ENCODE results near the gene CHD9. TPM values are rescaled to one million over a fixed set of nuclear protein-coding genes. Genes with fewer than 3 reads are reported as not detected.

CHD9 gene
- total and polyA plus RNA-seq, 9 of the 15 experiments (the other 6 are each of a cell fraction or from before 2014, with no cell fraction given), result 29.0 to 69.3 (median 40.6) TPM

DNA sequence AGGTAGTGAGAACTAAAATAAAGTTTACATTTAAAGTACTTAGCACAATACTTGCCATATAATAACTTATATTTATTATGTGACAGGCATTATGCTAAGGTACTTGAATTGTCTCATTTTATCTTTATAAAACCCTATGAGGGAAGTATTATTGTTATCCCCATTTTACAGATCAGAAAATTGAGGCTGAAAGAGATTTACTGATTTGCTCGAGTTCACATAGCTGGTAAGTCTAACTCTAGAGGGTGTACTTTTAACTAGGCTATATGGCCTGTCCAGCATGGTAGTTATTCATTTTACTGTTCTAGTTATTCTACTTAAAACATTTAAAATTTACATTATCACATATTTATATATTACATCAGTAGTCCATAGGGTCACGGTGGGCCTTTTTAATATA is 266.2 kb downstream of the CHD9 start:
- no TSS peak for BruUV-seq (replicated peaks)
- no peak for FAIRE-seq
- no peak overlapping the region for H2AFZ ChIP-seq (ENCODE audit: low read depth, low read length)
- no peak overlapping the region for H3K4me3 ChIP-seq
- no peaks in the 10 kb centered on the region for H3K27me3 ChIP-seq (ENCODE audit: control insufficient read depth in 2 of 2, insufficient read depth in 2 of 2, low read length in 2 of 2)
- ChIA-PET POLR2A (no interaction called here), CTCF (ENCODE audit: low intra/inter-chr PET ratio) (no interaction called here)
- H3K9me3 ChIP-seq (replicated peaks; ENCODE audit: control insufficient read depth, insufficient read depth, low read depth, low read length), result no peaks in the 10 kb centered on the region
- H3K9me1 ChIP-seq (ENCODE audit: control insufficient read depth, insufficient read depth, low read length), result no peaks in the 10 kb centered on the region
- H3K36me3 ChIP-seq (ENCODE audit: control insufficient read depth, insufficient read depth, low read length), result peaks cover 81% of the 10 kb centered on the region
- peak in 1 of 4 experiments; percentile 13 for DNase-seq (ENCODE audit: extremely low read depth in 1 of 4, low spot score in 3 of 4)
- no peak for ATAC-seq
- H3K79me2 ChIP-seq (ENCODE audit: control insufficient read depth, insufficient read depth, low read length), result no peaks in the 10 kb centered on the region
- in situ Hi-C loops (cut with MboI), result no loop called here
- no peak overlapping the region for H3K4me2 ChIP-seq (ENCODE audit: insufficient read depth, low read length)
- H3K9ac ChIP-seq (ENCODE audit: insufficient read depth in 1 of 2, low read depth in 2 of 2, low read length in 2 of 2), result no peak overlapping the region
- H3K4me1 ChIP-seq (replicated peaks in 1 of 2; ENCODE audit: control insufficient read depth in 2 of 2, insufficient read depth in 2 of 2, low read length in 2 of 2), result no peaks in the 10 kb centered on the region
- intact Hi-C loops (cut with micrococcal nuclease), result no loop called here
- no peaks in the 10 kb centered on the region for H4K20me1 ChIP-seq (replicated peaks; ENCODE audit: control insufficient read depth, insufficient read depth, low read length)
- H3K27ac ChIP-seq (ENCODE audit: extremely low read depth, low read depth, low read length), result no peak overlapping the region
- WGBS (ENCODE audit: insufficient coverage, low coverage, missing lambda C conversion rate), result 89% methylated on average over 2 of the region's 2 CpGs
- TF ChIP-seq EHMT2 (IDR thresholded peaks at IDR 0.05), result no peak
- TF ChIP-seq, protein P1, sequence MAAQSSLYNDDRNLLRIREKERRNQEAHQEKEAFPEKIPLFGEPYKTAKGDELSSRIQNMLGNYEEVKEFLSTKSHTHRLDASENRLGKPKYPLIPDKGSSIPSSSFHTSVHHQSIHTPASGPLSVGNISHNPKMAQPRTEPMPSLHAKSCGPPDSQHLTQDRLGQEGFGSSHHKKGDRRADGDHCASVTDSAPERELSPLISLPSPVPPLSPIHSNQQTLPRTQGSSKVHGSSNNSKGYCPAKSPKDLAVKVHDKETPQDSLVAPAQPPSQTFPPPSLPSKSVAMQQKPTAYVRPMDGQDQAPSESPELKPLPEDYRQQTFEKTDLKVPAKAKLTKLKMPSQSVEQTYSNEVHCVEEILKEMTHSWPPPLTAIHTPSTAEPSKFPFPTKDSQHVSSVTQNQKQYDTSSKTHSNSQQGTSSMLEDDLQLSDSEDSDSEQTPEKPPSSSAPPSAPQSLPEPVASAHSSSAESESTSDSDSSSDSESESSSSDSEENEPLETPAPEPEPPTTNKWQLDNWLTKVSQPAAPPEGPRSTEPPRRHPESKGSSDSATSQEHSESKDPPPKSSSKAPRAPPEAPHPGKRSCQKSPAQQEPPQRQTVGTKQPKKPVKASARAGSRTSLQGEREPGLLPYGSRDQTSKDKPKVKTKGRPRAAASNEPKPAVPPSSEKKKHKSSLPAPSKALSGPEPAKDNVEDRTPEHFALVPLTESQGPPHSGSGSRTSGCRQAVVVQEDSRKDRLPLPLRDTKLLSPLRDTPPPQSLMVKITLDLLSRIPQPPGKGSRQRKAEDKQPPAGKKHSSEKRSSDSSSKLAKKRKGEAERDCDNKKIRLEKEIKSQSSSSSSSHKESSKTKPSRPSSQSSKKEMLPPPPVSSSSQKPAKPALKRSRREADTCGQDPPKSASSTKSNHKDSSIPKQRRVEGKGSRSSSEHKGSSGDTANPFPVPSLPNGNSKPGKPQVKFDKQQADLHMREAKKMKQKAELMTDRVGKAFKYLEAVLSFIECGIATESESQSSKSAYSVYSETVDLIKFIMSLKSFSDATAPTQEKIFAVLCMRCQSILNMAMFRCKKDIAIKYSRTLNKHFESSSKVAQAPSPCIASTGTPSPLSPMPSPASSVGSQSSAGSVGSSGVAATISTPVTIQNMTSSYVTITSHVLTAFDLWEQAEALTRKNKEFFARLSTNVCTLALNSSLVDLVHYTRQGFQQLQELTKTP (IDR thresholded peaks at IDR 0.05; ENCODE audit: low read depth in 1 of 2, partially characterized antibody in 2 of 2), result no peak
- no peak for TF ChIP-seq SIRT6 (IDR thresholded peaks at IDR 0.05; ENCODE audit: low read depth, low read length)
- no peak for TF ChIP-seq ZFP36 (IDR thresholded peaks at IDR 0.05; ENCODE audit: low read depth, low read length, partially characterized antibody)
- TF ChIP-seq NCOA6 (IDR thresholded peaks at IDR 0.05), result no peak
- TF ChIP-seq HOXB6 (CRISPR knock-in tag; IDR thresholded peaks at IDR 0.05; ENCODE audit: borderline replicate concordance), result no peak
- no peak for TF ChIP-seq ZNF23 (CRISPR knock-in tag; IDR thresholded peaks at IDR 0.05)
- TF ChIP-seq CHD4 (IDR thresholded peaks at IDR 0.05; ENCODE audit: insufficient read depth, insufficient replicate concordance, low read depth, low read length, poor library complexity, severe bottlenecking), result peak; percentile 39
- TF ChIP-seq LCOR (CRISPR knock-in tag; IDR thresholded peaks at IDR 0.05), result no peak
- TF ChIP-seq MED1 (CRISPR knock-in tag; IDR thresholded peaks at IDR 0.05; ENCODE audit: borderline replicate concordance), result no peak
- TF ChIP-seq, protein P2, sequence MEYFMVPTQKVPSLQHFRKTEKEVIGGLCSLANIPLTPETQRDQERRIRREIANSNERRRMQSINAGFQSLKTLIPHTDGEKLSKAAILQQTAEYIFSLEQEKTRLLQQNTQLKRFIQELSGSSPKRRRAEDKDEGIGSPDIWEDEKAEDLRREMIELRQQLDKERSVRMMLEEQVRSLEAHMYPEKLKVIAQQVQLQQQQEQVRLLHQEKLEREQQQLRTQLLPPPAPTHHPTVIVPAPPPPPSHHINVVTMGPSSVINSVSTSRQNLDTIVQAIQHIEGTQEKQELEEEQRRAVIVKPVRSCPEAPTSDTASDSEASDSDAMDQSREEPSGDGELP (CRISPR knock-in tag; IDR thresholded peaks at IDR 0.05; ENCODE audit: borderline replicate concordance), result no peak
- TF ChIP-seq ZNF384 (IDR thresholded peaks at IDR 0.05; ENCODE audit: low read depth, low read length), result no peak
- TF ChIP-seq, protein P3, sequence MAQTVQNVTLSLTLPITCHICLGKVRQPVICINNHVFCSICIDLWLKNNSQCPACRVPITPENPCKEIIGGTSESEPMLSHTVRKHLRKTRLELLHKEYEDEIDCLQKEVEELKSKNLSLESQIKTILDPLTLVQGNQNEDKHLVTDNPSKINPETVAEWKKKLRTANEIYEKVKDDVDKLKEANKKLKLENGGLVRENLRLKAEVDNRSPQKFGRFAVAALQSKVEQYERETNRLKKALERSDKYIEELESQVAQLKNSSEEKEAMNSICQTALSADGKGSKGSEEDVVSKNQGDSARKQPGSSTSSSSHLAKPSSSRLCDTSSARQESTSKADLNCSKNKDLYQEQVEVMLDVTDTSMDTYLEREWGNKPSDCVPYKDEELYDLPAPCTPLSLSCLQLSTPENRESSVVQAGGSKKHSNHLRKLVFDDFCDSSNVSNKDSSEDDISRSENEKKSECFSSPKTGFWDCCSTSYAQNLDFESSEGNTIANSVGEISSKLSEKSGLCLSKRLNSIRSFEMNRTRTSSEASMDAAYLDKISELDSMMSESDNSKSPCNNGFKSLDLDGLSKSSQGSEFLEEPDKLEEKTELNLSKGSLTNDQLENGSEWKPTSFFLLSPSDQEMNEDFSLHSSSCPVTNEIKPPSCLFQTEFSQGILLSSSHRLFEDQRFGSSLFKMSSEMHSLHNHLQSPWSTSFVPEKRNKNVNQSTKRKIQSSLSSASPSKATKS (CRISPR knock-in tag; IDR thresholded peaks at IDR 0.05), result no peak
- TF ChIP-seq SMARCB1 (IDR thresholded peaks at IDR 0.05; ENCODE audit: insufficient read length, low read depth), result no peak
- no peak for TF ChIP-seq ZNF431 (CRISPR knock-in tag; IDR thresholded peaks at IDR 0.05)
- no peak for TF ChIP-seq ZBED1 (IDR thresholded peaks at IDR 0.05)
- TF ChIP-seq, protein P4, sequence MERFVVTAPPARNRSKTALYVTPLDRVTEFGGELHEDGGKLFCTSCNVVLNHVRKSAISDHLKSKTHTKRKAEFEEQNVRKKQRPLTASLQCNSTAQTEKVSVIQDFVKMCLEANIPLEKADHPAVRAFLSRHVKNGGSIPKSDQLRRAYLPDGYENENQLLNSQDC (CRISPR knock-in tag; IDR thresholded peaks at IDR 0.05), result no peak
- TF ChIP-seq BCOR (IDR thresholded peaks at IDR 0.05), result peak; percentile 58; the same call in 1 of the 2 replicates
